SJCRH30 (cell line): ENCODE results near the gene GAA. TPM values are rescaled to one million over a fixed set of nuclear protein-coding genes. Genes with fewer than 3 reads are reported as not detected.
"Not testable (repeated sequence)": the region's sequence is repeated elsewhere in the genome, so short reads cannot be mapped to it uniquely, and the experiment has no call there.

Experiments used
- DNase-seq, 2 experiments: peaks; one replicate each; pipeline ENCODE4 v3.0.0-alpha.2; 2015 to 2020
- H3K27ac ChIP-seq: fragments of 250-450 bp; sonication (Bioruptor Pico); 2 replicates; pipeline ENCODE4 v1.5.1; 2020; ENCODE audit warnings: mild to moderate bottlenecking, moderate library complexity
- H3K27me3 ChIP-seq: fragments of 250-450 bp; sonication (Bioruptor Pico); 2 replicates; pipeline ENCODE4 v1.5.1; 2020; ENCODE audit warnings: mild to moderate bottlenecking, moderate library complexity
- H3K36me3 ChIP-seq: fragments of 250-450 bp; sonication (Bioruptor Pico); 2 replicates; pipeline ENCODE4 v1.5.1; 2020; ENCODE audit warnings: mild to moderate bottlenecking, moderate library complexity
- H3K4me1 ChIP-seq: fragments of 250-450 bp; sonication (Bioruptor Pico); 2 replicates; pipeline ENCODE4 v1.5.1; 2020; ENCODE audit warnings: mild to moderate bottlenecking, moderate library complexity
- H3K4me3 ChIP-seq: fragments of 250-450 bp; sonication (Bioruptor Pico); 2 replicates; pipeline ENCODE4 v1.5.1; 2020; ENCODE audit warnings: mild to moderate bottlenecking, moderate library complexity
- H3K9me3 ChIP-seq: fragments of 250-450 bp; sonication (Bioruptor Pico); replicated peaks from 2 replicates; pipeline ENCODE4 v1.5.1; 2020; ENCODE audit warnings: mild to moderate bottlenecking, moderate library complexity
- total RNA-seq: library from RNA; depleted of rRNA; stranded (reverse); fragments of >200 nt; shearing (Covaris generic); gene quantifications from 2 replicates; pipeline ENCODE4 v1.2.3, GENCODE V29; 2014

The GAA gene
- total RNA-seq, 1 experiment from 2014 or later, result 23.1 TPM

DNA sequence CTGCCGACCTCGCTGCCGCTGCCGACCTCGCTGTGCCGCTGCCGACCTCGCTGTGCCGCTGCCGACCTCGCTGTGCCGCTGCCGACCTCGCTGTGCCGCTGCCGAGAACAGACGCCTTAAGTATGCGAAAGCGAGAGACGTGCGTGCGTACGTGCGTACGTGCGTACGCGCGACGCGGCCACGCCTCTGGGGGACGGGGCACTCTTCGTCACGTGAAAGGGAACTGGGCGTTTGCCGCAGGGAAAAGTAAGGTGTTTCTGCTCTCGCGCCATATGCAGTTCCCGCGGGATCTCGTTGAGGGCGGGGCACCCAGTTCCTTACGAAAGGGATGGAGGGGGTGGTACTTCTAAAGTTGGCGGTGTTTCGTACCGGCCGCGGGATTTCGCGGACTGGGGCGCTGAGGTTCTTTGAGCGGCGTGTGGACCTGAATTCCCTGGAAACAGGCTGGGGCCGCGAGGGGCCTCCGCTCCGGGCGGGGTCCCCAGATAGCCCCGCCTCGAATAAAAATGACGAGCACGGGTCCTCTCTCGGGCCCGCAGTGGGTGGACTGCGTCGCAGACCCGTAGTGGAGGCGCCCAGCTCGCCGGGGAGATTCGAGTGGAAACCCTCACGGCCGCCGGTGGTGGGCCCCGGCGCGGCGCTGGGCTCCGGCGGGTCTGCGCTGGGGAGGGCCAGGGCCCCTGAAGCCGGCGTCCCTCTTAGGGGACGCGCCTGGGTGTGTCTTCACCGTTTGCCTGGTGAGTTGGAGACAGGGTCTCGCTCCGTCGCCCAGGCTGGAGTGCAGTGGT is 45.8 kb downstream of the GAA start, which contains the start of gene EIF4A3:
Gene EIF4A3, minus strand, starts transcription at position 94 of the 788 bp plus-strand sequence. CDS start 167 bp downstream, outside the sequence.
- peak; percentile 100 for DNase-seq
- H3K4me3 ChIP-seq, result peak within 1 kb of the TSS; percentile 90
- peaks cover 21% of the 10 kb centered on the region for H3K4me1 ChIP-seq
- peak within 1 kb of the TSS; percentile 81 for H3K27ac ChIP-seq
- no peaks in the 10 kb centered on the region for H3K27me3 ChIP-seq
- peaks cover 35% of the 10 kb centered on the region for H3K36me3 ChIP-seq
- no peaks in the 10 kb centered on the region for H3K9me3 ChIP-seq

DNA sequence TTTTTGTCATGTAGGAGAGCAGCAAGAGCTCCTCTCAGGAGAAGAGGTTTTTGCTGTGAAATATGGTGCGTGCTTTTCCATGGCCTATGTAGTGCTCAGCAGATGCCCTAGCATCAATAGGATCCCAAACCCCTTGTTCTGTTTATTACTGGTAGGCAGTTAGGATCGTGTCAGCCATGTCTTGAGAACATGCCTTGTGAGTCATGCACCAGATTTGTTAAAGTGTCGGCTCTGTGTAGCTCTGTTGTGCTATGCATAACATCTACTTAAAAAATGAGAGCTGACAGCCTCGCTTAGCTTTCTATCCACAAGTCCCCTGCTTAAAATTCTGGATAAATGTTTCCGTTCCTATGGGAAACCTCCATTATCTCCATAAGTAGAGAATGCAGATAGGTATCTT is 50.0 kb downstream of the GAA start:
- no peaks in the 10 kb centered on the region for H3K27me3 ChIP-seq
- peaks cover 14% of the 10 kb centered on the region for H3K9me3 ChIP-seq
- H3K36me3 ChIP-seq, result no peaks in the 10 kb centered on the region
- no peak for DNase-seq
- H3K4me1 ChIP-seq, result peaks cover 17% of the 10 kb centered on the region
- H3K27ac ChIP-seq, result no peak overlapping the region
- no peak overlapping the region for H3K4me3 ChIP-seq

DNA sequence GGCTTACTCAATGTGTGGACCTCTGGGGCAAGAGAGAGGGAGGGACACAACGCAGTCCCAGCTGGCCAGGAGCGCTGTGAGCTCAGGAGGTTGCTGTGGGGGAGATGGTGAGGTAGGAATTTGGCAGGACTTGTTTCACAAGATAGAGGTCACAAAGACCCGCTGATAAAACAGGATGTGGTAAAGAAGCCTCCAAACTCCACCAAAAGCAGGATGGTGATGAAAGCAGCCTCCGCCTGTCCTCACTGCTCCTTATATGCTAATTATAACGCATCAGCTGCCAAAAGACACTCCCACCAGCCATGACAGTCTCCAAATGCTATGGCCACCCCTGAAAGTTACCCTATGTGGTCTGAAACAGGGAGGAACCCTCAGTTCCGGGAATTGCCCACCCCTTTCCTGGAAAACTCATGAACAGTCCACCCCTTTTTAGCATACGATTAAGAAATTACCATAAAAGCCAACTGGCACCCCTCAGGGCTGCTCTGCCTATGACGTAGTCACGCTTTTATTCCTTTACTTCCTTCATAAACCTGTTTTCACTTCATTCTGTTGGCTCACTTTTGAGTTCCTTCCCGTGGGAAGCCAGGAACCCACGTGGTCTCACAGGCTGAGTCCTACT is 50.8 kb downstream of the GAA start:
- Histone ChIP-seq H3K27ac (no peak overlapping the region), H3K9me3 (peaks cover 23% of the 10 kb centered on the region), H3K4me1 (peaks cover 17% of the 10 kb centered on the region), H3K36me3 (no peaks in the 10 kb centered on the region), H3K27me3 (no peaks in the 10 kb centered on the region), H3K4me3 (no peak overlapping the region)
- peak; percentile 54 to 56 for DNase-seq

- H3K4me3 ChIP-seq, result no peak overlapping the region
- H3K27me3 ChIP-seq, result no peaks in the 10 kb centered on the region
These were observed 51.6 kb downstream of the GAA start for GRCh38 chr17:80153004-80153403.

DNA sequence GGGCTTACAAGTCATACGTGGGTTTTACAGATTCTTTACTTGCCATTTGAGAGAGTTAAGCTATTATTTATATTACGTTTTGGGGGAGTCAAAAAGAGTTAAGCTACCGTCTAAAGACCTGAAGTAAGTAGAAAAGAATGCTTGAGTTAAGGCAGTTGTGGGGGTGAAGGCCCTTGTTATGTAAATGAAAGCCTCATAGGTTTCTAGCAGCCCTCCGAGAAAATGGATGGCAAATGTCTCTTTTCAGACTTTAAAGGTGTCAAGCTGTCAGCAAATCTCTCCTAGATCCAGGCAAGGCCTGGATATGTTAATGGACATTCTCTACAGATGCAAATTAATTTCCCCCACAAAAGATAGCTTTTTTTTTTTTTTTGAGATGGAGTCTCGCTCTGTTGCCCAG is 52.8 kb downstream of the GAA start:
- no peak for DNase-seq
- peaks cover 1% of the 10 kb centered on the region; the same call in 1 of the 2 replicates for H3K27me3 ChIP-seq
- H3K4me3 ChIP-seq, result no peak overlapping the region
- H3K27ac ChIP-seq, result no peak overlapping the region
- peaks cover 15% of the 10 kb centered on the region for H3K4me1 ChIP-seq
- peaks cover 28% of the 10 kb centered on the region for H3K9me3 ChIP-seq
- H3K36me3 ChIP-seq, result no peaks in the 10 kb centered on the region

More at GRCh38 chr17:80153004-80153403, 51.6 kb downstream of the GAA start:
- no peak for DNase-seq
- Histone ChIP-seq H3K27ac (no peak overlapping the region), H3K4me1 (peaks cover 17% of the 10 kb centered on the region), H3K9me3 (peaks cover 28% of the 10 kb centered on the region), H3K36me3 (no peaks in the 10 kb centered on the region)

GRCh38 chr17:80155600-80155999 is 54.2 kb downstream of the GAA start:
- not testable (repeated sequence) for DNase-seq, H3K4me3 ChIP-seq, H3K36me3 ChIP-seq, H3K27ac ChIP-seq, H3K27me3 ChIP-seq
- H3K9me3 ChIP-seq, result peaks cover 28% of the 10 kb centered on the region
- peaks cover 15% of the 10 kb centered on the region for H3K4me1 ChIP-seq

DNA sequence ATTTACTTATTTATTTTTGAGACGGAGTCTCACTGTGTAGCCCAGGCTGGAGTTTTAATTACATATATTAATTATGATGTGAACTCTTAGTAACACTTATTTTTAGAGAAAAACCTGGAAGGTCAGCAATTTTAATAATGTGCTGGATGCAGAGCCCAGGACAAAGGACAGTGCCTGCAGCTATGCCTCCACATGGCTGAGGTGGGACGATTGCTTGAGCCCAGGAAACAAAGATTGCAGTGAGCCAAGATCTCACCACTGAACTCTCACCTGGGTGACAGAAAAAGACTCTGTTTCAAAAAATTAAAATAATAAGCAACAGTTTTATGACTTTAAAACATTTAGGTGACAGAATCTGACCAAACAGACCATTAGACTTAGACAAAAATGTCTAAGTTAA is 57.5 kb downstream of the GAA start:
- peaks cover 28% of the 10 kb centered on the region for H3K9me3 ChIP-seq
- H3K36me3 ChIP-seq, result no peaks in the 10 kb centered on the region
- no peak overlapping the region for H3K4me3 ChIP-seq
- H3K27ac ChIP-seq, result no peak overlapping the region
- peaks cover 7% of the 10 kb centered on the region for H3K27me3 ChIP-seq
- DNase-seq, result no peak
- no peaks in the 10 kb centered on the region for H3K4me1 ChIP-seq

DNA sequence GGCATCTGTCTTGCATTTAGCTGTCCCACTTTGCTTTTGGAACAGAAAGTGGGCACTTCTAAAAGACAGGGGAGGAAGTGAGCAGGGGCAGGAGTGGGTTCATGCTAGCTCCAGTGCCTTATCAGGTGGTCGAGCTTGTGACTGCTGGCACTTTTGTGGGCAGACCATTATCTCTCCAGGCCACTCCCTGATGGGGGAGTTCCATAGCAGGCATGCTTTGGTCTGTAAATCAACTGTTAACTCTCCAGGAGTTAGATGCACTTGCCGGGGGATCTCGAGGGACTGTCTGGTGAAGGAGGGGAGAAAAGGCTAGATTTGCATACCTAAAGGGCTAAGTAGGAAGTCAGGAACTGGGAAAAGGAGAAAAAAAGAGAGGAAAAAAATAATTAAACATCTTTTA is 59.2 kb downstream of the GAA start:
- Histone ChIP-seq H3K27me3 (peaks cover 13% of the 10 kb centered on the region), H3K4me1 (no peaks in the 10 kb centered on the region), H3K36me3 (no peaks in the 10 kb centered on the region), H3K27ac (no peak overlapping the region), H3K9me3 (peaks cover 21% of the 10 kb centered on the region), H3K4me3 (no peak overlapping the region)
- no peak for DNase-seq

- Histone ChIP-seq H3K27me3 (peaks cover 13% of the 10 kb centered on the region), H3K9me3 (no peaks in the 10 kb centered on the region), H3K4me3 (no peak overlapping the region), H3K4me1 (peaks cover 2% of the 10 kb centered on the region; the same call in 1 of the 2 replicates), H3K36me3 (no peaks in the 10 kb centered on the region), H3K27ac (no peak overlapping the region)
- DNase-seq, result no peak
These were observed 62.0 kb downstream of the GAA start for GRCh38 chr17:80163336-80163735.

- Histone ChIP-seq H3K4me3 (no peak overlapping the region), H3K27me3 (peaks cover 11% of the 10 kb centered on the region), H3K27ac (no peak overlapping the region), H3K4me1 (peaks cover 5% of the 10 kb centered on the region; the same call in 1 of the 2 replicates), H3K9me3 (no peaks in the 10 kb centered on the region), H3K36me3 (no peaks in the 10 kb centered on the region)
- peak in 1 of 2 experiments; percentile 44 for DNase-seq
These were observed 62.8 kb downstream of the GAA start for GRCh38 chr17:80164185-80164584.

DNA sequence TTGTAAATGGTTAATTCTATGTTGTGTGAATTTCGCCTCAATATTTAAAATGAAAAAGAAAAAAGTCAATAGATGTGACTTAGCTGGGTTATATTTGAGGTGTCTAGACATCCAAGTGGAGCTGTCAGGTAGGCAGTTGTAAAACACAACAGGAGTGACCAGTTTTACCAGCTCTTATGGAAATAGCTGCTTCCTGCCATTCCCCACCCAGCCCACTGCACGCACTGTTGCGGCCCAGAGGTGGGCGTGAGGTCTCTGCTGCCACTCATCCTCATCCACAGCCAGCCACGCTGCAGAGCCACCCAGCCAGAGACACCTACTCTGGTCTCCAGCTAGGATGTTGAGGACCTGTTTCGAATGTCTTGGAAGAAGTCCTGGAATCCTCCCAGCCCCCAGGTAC is 65.1 kb downstream of the GAA start:
- Histone ChIP-seq H3K9me3 (no peaks in the 10 kb centered on the region), H3K27ac (no peak overlapping the region), H3K27me3 (peaks cover 6% of the 10 kb centered on the region), H3K4me1 (peaks cover 5% of the 10 kb centered on the region; the same call in 1 of the 2 replicates), H3K36me3 (no peaks in the 10 kb centered on the region), H3K4me3 (no peak overlapping the region)
- DNase-seq, result no peak

DNA sequence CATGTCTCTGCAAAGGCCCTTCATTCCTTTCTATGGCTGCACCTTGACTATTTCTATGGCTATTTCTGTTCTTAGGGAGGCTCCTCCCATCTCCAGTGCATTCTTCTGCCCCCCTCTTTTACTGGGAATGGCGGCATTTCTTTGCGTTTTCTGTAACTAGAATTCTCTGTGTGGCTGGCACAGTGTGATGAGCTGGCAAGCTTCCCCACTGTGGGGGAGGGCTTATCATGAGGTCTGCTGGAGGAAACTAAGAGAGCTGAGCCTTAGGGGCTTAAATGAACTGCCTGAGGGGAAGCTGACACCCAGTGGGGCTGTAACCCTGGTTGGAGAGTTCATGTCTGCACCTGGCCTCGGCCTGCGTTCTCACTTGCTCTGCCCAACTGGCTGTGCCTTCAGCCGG is 67.0 kb downstream of the GAA start:
- H3K4me3 ChIP-seq, result no peak overlapping the region
- no peaks in the 10 kb centered on the region for H3K36me3 ChIP-seq
- no peak overlapping the region for H3K27ac ChIP-seq
- peaks cover 5% of the 10 kb centered on the region; the same call in 1 of the 2 replicates for H3K4me1 ChIP-seq
- DNase-seq, result peak; percentile 48 to 65
- no peaks in the 10 kb centered on the region for H3K9me3 ChIP-seq
- H3K27me3 ChIP-seq, result peaks cover 6% of the 10 kb centered on the region

DNA sequence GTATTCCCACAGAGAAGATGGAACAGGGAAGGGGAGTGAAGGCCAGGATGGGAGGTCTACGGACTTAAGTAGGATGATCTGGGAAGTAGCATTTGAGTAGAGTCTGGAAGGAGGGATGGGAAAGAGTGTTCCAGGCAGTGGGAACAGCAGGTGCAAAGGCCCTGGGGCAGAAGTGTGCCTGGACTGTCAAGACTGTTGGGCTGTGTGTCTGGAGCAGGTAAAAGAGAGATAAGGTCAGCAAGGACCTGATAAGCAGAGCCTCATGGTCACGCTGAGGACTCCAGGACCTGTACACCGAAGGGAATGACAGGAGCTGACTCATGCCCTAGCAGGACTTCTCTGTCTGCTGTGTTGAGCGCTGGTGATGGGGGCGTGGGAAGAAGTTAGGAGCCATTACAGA is 67.7 kb downstream of the GAA start:
- Histone ChIP-seq H3K27me3 (peaks cover 3% of the 10 kb centered on the region), H3K9me3 (no peaks in the 10 kb centered on the region), H3K36me3 (no peaks in the 10 kb centered on the region), H3K4me3 (no peak overlapping the region), H3K4me1 (peaks cover 5% of the 10 kb centered on the region; the same call in 1 of the 2 replicates), H3K27ac (no peak overlapping the region)
- no peak for DNase-seq
